ENCODE measurements around the gene BLACAT1.

The BLACAT1 gene

DNA sequence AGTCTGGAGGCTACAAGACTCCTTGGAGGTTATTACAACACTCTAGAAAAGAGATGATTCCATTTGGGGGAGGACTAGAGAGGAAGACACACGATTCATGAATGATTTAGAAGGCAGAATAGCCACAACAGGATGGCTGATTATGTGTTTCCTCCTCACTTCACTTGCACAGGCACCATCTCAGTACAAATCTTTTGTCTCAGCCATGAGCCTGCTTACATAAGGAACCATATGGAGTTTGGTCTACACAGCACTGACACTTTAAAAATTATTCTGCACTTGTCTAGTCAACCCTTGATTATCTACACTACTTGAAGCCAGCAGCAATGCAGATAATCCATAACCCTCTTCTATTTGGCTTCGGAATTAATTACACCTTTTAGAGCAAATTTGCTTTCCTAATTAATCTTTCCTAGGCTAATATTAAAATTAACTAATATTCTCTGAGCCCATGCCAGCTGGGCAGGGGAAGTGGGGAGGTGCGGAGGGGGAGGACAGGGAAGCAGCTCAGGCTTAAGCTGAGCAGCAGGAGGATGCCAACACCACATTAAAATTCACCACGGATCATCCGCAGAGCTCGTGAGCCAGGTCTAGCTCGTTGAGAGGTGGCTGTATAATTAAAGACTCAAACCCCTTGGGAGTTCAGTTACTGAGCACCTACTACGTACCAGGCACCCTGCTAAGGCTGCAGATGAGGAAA is 30.8 kb downstream of the BLACAT1 start:
- no peak overlapping the region for H3K4me2 ChIP-seq (ENCODE audit: low read length)
- H3K79me2 ChIP-seq (ENCODE audit: low read length): no peaks in the 10 kb centered on the region
- H3K9me3 ChIP-seq (ENCODE audit: insufficient read depth, low read length): no peaks in the 10 kb centered on the region
- peaks cover 89% of the 10 kb centered on the region for H3K27me3 ChIP-seq (ENCODE audit: low read depth, low read length)
- no peaks in the 10 kb centered on the region for H4K20me1 ChIP-seq (ENCODE audit: insufficient read depth, low read length)
- H3K36me3 ChIP-seq (replicated peaks; ENCODE audit: low read depth, low read length): no peaks in the 10 kb centered on the region
- no peak overlapping the region for H3K9ac ChIP-seq (ENCODE audit: low read length)
- peaks cover 5% of the 10 kb centered on the region; the same call in 1 of the 2 replicates for H3K4me1 ChIP-seq (ENCODE audit: low read length)
- no peak overlapping the region for H2AFZ ChIP-seq (ENCODE audit: low read depth, low read length)
- no peak overlapping the region for H3K27ac ChIP-seq (ENCODE audit: low read length)
- no peak overlapping the region for H3K4me3 ChIP-seq (ENCODE audit: low read length)
- no peak for TF ChIP-seq EZH2phosphoT487 (IDR thresholded peaks at IDR 0.05; ENCODE audit: low read depth)
- TF ChIP-seq, protein P1, sequence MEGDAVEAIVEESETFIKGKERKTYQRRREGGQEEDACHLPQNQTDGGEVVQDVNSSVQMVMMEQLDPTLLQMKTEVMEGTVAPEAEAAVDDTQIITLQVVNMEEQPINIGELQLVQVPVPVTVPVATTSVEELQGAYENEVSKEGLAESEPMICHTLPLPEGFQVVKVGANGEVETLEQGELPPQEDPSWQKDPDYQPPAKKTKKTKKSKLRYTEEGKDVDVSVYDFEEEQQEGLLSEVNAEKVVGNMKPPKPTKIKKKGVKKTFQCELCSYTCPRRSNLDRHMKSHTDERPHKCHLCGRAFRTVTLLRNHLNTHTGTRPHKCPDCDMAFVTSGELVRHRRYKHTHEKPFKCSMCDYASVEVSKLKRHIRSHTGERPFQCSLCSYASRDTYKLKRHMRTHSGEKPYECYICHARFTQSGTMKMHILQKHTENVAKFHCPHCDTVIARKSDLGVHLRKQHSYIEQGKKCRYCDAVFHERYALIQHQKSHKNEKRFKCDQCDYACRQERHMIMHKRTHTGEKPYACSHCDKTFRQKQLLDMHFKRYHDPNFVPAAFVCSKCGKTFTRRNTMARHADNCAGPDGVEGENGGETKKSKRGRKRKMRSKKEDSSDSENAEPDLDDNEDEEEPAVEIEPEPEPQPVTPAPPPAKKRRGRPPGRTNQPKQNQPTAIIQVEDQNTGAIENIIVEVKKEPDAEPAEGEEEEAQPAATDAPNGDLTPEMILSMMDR (IDR thresholded peaks at IDR 0.05; ENCODE audit: low read depth, low read length): no peak

DNA sequence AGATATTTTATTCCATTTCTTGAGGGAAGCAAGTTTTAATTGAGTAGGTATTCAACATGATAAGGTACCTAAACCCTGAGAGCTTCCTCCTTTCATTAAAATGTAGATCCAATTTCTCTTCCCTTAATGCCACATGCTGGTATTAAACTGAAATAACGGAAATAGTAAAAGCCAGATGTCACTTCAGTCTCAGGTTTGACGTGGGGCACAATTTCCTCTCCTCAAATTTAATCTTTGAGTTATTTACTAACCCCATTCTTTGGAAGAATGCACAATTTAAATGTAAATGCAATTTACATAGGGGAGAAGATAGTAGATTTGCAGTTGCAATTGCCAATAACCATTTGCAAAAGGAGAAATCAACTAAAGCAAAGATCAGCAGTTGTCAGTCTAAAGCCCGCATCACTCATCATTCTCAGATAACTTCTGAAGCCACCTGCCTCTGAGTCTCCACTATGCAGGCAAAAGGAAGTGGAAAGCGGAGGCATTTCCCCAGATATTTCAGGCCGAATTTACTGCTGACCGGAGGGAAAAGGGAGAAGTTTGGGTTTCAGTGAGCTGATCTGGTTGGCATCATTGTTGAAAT is 31.9 kb downstream of the BLACAT1 start:
- Histone ChIP-seq H2AFZ (ENCODE audit: low read depth, low read length) (no peak overlapping the region), H3K36me3 (replicated peaks; ENCODE audit: low read depth, low read length) (no peaks in the 10 kb centered on the region), H3K4me2 (ENCODE audit: low read length) (no peak overlapping the region), H3K9ac (ENCODE audit: low read length) (no peak overlapping the region), H3K4me3 (ENCODE audit: low read length) (no peak overlapping the region), H3K27ac (ENCODE audit: low read length) (no peak overlapping the region), H3K79me2 (ENCODE audit: low read length) (no peaks in the 10 kb centered on the region), H4K20me1 (ENCODE audit: insufficient read depth, low read length) (no peaks in the 10 kb centered on the region), H3K4me1 (ENCODE audit: low read length) (no peaks in the 10 kb centered on the region), H3K27me3 (ENCODE audit: low read depth, low read length) (peaks cover 82% of the 10 kb centered on the region), H3K9me3 (ENCODE audit: insufficient read depth, low read length) (no peaks in the 10 kb centered on the region)
- TF ChIP-seq EZH2phosphoT487 (IDR thresholded peaks at IDR 0.05; ENCODE audit: low read depth): peak; percentile 25; the same call in 1 of the 2 replicates
- TF ChIP-seq, protein P1 (IDR thresholded peaks at IDR 0.05; ENCODE audit: low read depth, low read length): no peak

DNA sequence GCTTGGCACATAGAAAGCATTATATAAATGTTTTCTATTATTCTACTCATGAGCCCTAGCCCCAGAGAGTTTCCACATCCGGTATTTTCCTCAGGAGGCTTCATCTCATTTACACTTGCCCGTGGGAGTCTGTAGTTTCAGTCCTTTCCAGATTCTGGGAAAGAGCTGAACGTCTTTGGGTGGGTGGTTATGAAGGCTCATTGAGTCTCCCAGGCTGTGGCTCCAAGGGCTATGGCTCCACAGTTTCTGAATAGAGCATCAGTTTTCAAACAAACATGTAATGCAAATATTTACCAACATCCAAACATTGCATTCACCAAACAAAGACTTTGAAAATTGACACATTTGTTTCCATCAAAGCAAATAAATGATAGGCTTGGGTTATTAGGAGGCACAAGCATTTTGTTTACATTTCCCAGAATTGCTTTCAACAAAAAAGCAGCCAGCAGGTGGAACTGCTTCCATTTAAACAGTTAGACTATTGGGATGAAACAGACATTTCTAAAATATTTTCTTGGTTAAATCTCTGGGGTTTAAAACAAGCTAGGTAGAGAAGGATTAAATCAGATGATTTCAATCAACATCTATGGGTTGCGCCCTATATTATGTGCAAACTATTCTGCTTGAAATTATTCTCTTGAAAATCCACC is 32.7 kb downstream of the BLACAT1 start:
- no peak for TF ChIP-seq EZH2phosphoT487 (IDR thresholded peaks at IDR 0.05; ENCODE audit: low read depth)
- TF ChIP-seq, protein P1 (IDR thresholded peaks at IDR 0.05; ENCODE audit: low read depth, low read length): peak; percentile 21; the same call in 1 of the 2 replicates
- no peak overlapping the region for H3K9ac ChIP-seq (ENCODE audit: low read length)
- H3K4me3 ChIP-seq (ENCODE audit: low read length): no peak overlapping the region
- H3K27me3 ChIP-seq (ENCODE audit: low read depth, low read length): peaks cover 74% of the 10 kb centered on the region
- no peak overlapping the region for H2AFZ ChIP-seq (ENCODE audit: low read depth, low read length)
- no peaks in the 10 kb centered on the region for H3K9me3 ChIP-seq (ENCODE audit: insufficient read depth, low read length)
- H3K27ac ChIP-seq (ENCODE audit: low read length): no peak overlapping the region
- H3K79me2 ChIP-seq (ENCODE audit: low read length): no peaks in the 10 kb centered on the region
- no peaks in the 10 kb centered on the region for H3K36me3 ChIP-seq (replicated peaks; ENCODE audit: low read depth, low read length)
- H3K4me2 ChIP-seq (ENCODE audit: low read length): no peak overlapping the region
- no peaks in the 10 kb centered on the region for H3K4me1 ChIP-seq (ENCODE audit: low read length)
- H4K20me1 ChIP-seq (ENCODE audit: insufficient read depth, low read length): no peaks in the 10 kb centered on the region

DNA sequence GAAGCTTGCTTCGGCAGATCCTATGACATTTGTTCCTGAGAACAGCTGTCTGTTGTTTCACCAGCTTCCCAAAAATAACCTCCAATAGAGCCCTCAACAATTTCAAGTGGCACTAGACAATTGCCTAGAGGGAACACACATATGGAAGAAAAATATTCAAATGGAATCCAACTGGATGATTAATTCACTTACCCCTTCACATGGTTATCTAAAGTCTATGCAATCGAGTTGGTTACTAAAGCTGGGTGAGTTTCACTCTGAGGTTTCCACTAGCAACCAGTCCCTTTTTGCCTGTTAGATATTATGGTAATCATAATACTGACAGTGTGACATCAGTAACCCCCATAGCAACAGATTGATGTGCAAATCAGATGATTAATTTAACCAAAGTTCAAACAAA is 34.0 kb downstream of the BLACAT1 start, which contains the start of gene LEMD1:
LEMD1 (minus strand) TSS at position 259 of the 400 bp plus-strand sequence. CDS start 1,520 bp downstream, outside the sequence.
- Histone ChIP-seq H3K27ac (ENCODE audit: low read length) (no peak within 1 kb of the TSS), H3K27me3 (ENCODE audit: low read depth, low read length) (peaks cover 73% of the 10 kb centered on the region), H3K79me2 (ENCODE audit: low read length) (no peaks in the 10 kb centered on the region), H3K4me3 (ENCODE audit: low read length) (no peak within 1 kb of the TSS), H2AFZ (ENCODE audit: low read depth, low read length) (no peak within 1 kb of the TSS), H4K20me1 (ENCODE audit: insufficient read depth, low read length) (no peaks in the 10 kb centered on the region), H3K9ac (ENCODE audit: low read length) (no peak within 1 kb of the TSS), H3K9me3 (ENCODE audit: insufficient read depth, low read length) (no peaks in the 10 kb centered on the region), H3K4me2 (ENCODE audit: low read length) (no peak within 1 kb of the TSS), H3K4me1 (ENCODE audit: low read length) (no peaks in the 10 kb centered on the region), H3K36me3 (replicated peaks; ENCODE audit: low read depth, low read length) (no peaks in the 10 kb centered on the region)
- TF ChIP-seq, protein P1 (IDR thresholded peaks at IDR 0.05; ENCODE audit: low read depth, low read length): no peak
- no peak for TF ChIP-seq EZH2phosphoT487 (IDR thresholded peaks at IDR 0.05; ENCODE audit: low read depth)

Data from OCI-LY3 (cell line).